Adipocyte (in vitro differentiated cells): Measurements from ENCODE around the gene CTRB1.
"Not testable (repeated sequence)": the region's sequence is repeated elsewhere in the genome, so short reads cannot be mapped to it uniquely, and the experiment has no call there.

Source experiments
- DNase-seq: peaks from one replicate; pipeline ENCODE4 v3.0.0-alpha.2; 2015; ENCODE audit warnings: low read depth
- H3K27me3 ChIP-seq: replicated peaks from 2 replicates; pipeline ENCODE4 v1.7.0; 2013; ENCODE audit warnings: mild to moderate bottlenecking, low read length, moderate library complexity; ENCODE audit not compliant: control insufficient read depth, insufficient read depth
- H3K36me3 ChIP-seq: 2 replicates; pipeline ENCODE4 v1.7.0; 2013; ENCODE audit warnings: low read length, mild to moderate bottlenecking, moderate library complexity; ENCODE audit not compliant: control insufficient read depth, insufficient read depth, severe bottlenecking
- H3K4me1 ChIP-seq: 2 replicates; pipeline ENCODE4 v1.7.0; 2013; ENCODE audit warnings: mild to moderate bottlenecking, low read length, moderate library complexity; ENCODE audit not compliant: control insufficient read depth, insufficient read depth
- H3K4me3 ChIP-seq: 2 replicates; pipeline ENCODE4 v1.7.0; 2013; ENCODE audit warnings: mild to moderate bottlenecking, low read length, moderate library complexity
- H3K9ac ChIP-seq: 2 replicates; pipeline ENCODE4 v1.7.0; 2013; ENCODE audit warnings: mild to moderate bottlenecking, low read length, moderate library complexity
- H3K9me3 ChIP-seq: 2 replicates; pipeline ENCODE4 v1.7.0; 2013; ENCODE audit warnings: mild to moderate bottlenecking, low read length, moderate library complexity; ENCODE audit not compliant: control insufficient read depth

The CTRB1 gene

DNA sequence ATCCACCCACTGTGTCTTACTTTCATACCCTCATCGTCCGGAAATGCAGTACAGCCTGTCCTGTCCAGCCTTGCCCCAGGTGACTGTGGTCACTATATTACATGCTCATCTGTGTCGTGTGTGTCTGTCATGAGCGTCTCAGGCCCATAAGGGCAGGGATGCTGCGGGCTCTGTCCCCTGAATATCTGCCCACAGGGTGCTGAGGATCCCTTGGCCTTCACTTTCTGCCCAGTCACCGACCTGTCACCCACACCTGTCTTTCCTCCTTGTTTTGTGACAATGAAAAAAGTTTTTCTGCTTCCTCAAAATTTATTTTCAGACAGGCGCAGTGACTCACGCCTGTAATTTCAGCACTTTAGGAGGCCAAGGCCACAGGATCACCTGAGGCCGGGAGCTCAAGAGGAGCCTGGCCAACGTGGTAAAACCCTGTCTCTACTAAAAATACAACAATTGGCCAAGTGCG is 1.4 kb upstream of the CTRB1 start:
- DNase-seq, result no peak
- Histone ChIP-seq H3K4me1 (no peaks in the 10 kb centered on the region), H3K27me3 (peaks cover under 1% of the 10 kb centered on the region), H3K9me3 (no peaks in the 10 kb centered on the region), H3K4me3 (no peak overlapping the region), H3K9ac (no peak overlapping the region), H3K36me3 (no peaks in the 10 kb centered on the region)

DNA sequence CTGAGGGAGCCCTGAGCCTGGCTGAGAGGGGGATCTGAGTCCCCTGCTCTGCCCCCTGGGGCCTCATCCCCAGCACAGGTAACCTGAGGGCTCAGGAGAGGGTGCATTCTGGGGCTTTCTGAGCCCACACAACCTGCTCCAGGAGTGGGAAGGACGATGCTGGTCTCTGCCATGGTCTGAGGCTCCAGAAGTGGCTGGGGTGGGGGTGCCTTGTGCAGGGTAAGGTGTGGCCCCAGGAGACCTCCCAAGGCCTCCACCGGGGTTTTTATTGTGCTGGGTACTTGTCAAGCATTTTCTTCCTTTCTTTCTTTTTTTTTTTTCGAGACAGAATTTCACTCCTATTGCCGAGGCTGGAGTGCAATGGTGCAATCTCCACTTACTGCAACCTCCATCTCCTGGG is 300 bp downstream of the CTRB1 start:
- DNase-seq, result no peak
- no peaks in the 10 kb centered on the region for H3K27me3 ChIP-seq

DNA sequence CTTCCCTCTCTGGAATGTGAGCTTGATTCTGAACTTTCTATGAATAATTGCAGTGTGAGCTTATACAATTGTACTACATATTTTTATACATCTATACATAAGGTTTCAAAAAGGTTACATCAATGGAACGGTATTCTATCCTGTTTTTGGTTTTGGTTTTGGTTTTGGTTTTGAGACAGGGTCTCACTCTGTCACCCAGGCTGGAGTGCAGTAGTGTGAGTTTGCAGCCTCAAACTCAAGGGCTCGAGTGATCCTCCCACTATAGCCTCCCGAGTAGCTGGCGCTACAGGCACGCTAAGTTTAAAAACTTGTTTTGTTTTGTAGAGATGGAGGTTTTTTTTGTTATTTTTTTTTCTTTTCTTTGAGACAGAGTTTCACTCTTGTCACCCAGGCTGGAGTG is 1.1 kb downstream of the CTRB1 start:
- Histone ChIP-seq H3K9ac (no peak overlapping the region), H3K36me3 (no peaks in the 10 kb centered on the region), H3K27me3 (no peaks in the 10 kb centered on the region), H3K4me3 (peak overlapping the region; percentile 4), H3K4me1 (no peaks in the 10 kb centered on the region), H3K9me3 (no peaks in the 10 kb centered on the region)
- no peak for DNase-seq

More for the DNA sequence above, 300 bp downstream of the CTRB1 start:
- H3K9me3 ChIP-seq, result no peaks in the 10 kb centered on the region
- H3K9ac ChIP-seq, result no peak overlapping the region
- H3K4me3 ChIP-seq, result no peak overlapping the region
- H3K36me3 ChIP-seq, result no peaks in the 10 kb centered on the region
- H3K4me1 ChIP-seq, result no peaks in the 10 kb centered on the region

DNA sequence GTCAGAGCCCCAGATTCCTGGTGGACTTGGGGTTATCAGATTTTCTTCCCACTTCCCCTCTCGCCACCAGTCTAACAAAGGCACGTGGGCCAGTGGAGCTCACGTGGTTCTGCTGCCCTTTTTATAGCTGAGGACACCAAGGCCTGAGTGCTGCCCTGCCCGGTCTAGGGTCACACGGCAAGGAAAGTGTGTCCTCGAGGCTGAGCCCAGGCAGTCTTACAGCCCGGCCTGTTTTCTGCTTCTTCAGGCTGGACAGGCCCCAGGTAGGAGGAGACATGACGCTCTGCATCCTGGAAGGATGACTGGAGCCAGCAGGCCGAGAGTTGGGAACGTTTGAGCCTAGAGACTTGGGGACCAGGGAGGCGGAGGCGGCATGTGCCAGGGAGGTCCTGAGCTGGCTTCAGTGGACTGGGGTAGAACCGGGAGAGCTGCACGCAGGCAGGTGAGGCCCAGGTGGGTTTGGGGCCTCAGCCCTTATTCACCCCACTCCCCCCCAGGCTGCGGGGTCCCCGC is 3.5 kb downstream of the CTRB1 start:
- DNase-seq, result no peak
- H3K9ac ChIP-seq, result no peak overlapping the region
- H3K4me1 ChIP-seq, result no peaks in the 10 kb centered on the region
- H3K36me3 ChIP-seq, result no peaks in the 10 kb centered on the region
- no peaks in the 10 kb centered on the region for H3K27me3 ChIP-seq
- no peak overlapping the region for H3K4me3 ChIP-seq
- no peaks in the 10 kb centered on the region for H3K9me3 ChIP-seq

- not testable (repeated sequence) for H3K36me3 ChIP-seq, H3K4me3 ChIP-seq, DNase-seq, H3K9me3 ChIP-seq, H3K9ac ChIP-seq, H3K27me3 ChIP-seq, H3K4me1 ChIP-seq
These were observed 4.3 kb downstream of the CTRB1 start for GRCh38 chr16:75223129-75223528.

DNA sequence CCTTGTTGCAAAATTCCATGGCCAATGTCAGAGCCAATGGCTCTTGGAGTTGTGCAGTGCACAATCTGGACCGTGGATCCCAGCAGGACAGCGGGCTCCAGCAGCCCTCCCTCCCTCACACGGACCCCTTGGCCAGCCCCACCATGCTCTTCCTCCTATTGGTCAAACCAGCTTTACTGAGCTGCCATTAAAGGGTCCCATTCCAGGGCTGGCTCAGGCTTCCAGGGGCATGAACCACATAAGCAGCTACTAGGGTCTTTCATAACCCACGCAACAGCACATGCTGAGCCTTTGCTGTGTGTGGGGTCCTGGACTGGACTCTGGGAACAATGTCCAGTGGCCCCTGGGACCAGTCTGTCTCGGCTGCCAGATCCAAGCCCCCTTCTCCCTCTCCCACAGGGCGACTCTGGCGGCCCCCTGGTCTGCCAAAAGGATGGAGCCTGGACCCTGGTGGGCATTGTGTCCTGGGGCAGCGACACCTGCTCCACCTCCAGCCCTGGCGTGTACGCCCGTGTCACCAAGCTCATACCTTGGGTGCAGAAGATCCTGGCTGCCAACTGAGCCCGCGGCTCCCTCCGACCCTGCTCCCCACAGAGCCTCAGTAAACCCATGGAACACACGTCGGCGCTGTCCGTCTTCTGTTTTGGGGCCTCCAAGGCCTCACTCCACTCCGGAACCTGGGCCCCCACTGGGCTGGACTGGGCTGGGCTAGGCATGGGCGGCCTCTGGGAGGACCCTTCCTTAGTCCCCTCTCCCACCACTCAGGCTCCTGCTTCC is 5.7 kb downstream of the CTRB1 start:
- H3K9ac ChIP-seq, result no peak overlapping the region
- no peaks in the 10 kb centered on the region for H3K4me1 ChIP-seq
- DNase-seq, result no peak
- H3K4me3 ChIP-seq, result no peak overlapping the region
- H3K36me3 ChIP-seq, result peaks cover 20% of the 10 kb centered on the region
- H3K9me3 ChIP-seq, result no peaks in the 10 kb centered on the region
- no peaks in the 10 kb centered on the region for H3K27me3 ChIP-seq

- peaks cover 26% of the 10 kb centered on the region for H3K36me3 ChIP-seq
- DNase-seq, result no peak
- no peak overlapping the region for H3K4me3 ChIP-seq
- no peaks in the 10 kb centered on the region for H3K4me1 ChIP-seq
- H3K9ac ChIP-seq, result no peak overlapping the region
- H3K27me3 ChIP-seq, result no peaks in the 10 kb centered on the region
- H3K9me3 ChIP-seq, result no peaks in the 10 kb centered on the region
These were observed 6.3 kb downstream of the CTRB1 start for GRCh38 chr16:75225092-75225491.

GRCh38 chr16:75225678-75226515 is 7.1 kb downstream of the CTRB1 start:
- H3K9ac ChIP-seq, result no peak overlapping the region
- no peak overlapping the region for H3K4me3 ChIP-seq
- no peaks in the 10 kb centered on the region for H3K27me3 ChIP-seq
- H3K4me1 ChIP-seq, result no peaks in the 10 kb centered on the region
- H3K9me3 ChIP-seq, result no peaks in the 10 kb centered on the region
- DNase-seq, result no peak
- peaks cover 31% of the 10 kb centered on the region for H3K36me3 ChIP-seq

DNA sequence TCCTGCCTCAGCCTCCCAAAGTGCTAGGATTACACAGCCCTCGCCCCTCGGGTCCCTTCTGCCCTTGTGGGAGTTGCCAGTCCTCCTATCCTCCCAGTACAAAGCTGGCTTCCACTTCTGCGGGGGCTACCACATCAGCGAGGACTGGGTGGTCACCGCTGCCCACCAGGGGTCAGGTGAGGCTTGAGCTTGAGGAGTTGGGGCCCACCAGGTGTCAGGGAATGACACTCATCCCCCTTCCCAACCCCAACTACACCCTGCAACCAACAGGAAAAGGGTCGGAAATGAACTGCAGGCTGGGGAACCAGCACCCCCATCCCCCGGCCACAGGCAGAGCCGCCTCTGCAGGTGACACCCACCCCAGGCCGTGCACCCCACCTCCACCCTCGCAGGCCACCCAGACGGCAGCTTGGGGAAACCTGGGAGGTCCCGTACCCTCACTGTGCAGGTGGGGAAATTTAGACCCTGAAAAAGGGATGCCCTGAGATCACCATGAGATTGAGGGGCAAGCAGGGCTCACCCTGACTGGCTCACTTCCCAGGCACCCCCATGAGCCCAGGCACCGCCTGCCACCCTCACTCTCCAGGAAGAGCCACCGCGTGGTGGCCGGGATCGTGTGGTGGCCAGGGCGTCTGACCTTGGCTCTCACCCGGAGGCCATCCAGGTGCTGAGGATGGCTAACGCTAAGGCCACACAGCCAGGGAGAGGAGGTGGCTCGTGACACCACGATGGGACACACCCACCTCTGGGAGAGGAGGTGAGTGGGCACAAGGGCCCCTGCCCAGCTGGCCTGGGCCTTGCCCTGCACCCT is 8.0 kb downstream of the CTRB1 start:
- H3K27me3 ChIP-seq, result no peaks in the 10 kb centered on the region
- no peaks in the 10 kb centered on the region for H3K9me3 ChIP-seq
- H3K36me3 ChIP-seq, result peaks cover 34% of the 10 kb centered on the region
- no peak for DNase-seq
- H3K4me3 ChIP-seq, result no peak overlapping the region
- H3K9ac ChIP-seq, result no peak overlapping the region
- H3K4me1 ChIP-seq, result no peaks in the 10 kb centered on the region

- no peak for DNase-seq
- Histone ChIP-seq H3K9ac (no peak overlapping the region), H3K4me3 (no peak overlapping the region), H3K36me3 (peaks cover 38% of the 10 kb centered on the region), H3K9me3 (no peaks in the 10 kb centered on the region), H3K27me3 (no peaks in the 10 kb centered on the region), H3K4me1 (no peaks in the 10 kb centered on the region)
These were observed 8.8 kb downstream of the CTRB1 start for GRCh38 chr16:75227361-75228142.
